ENCODE data around the gene CYRIA.

- TF ChIP-seq CTCF (IDR thresholded peaks at IDR 0.05) (no peak), USF2 (IDR thresholded peaks at IDR 0.05) (no peak)
Measured at GRCh38 chr2:16637304-16637703, 28.3 kb downstream of the CYRIA start.
